Panc1 (cell line): ENCODE measurements around the gene KRT23.

ENCODE experiments used
- CTCF ChIP-seq: fragments of 450-650 bp; IDR thresholded peaks from 2 replicates; pipeline ENCODE4 v1.5.1; 2017; ENCODE audit warnings: mild to moderate bottlenecking
- POLR2AphosphoS5 ChIP-seq: IDR thresholded peaks from 2 replicates; pipeline ENCODE4 v1.6.1; 2012; ENCODE audit warnings: mild to moderate bottlenecking, low read depth, low read length, moderate library complexity

GRCh38 chr17:40974366-40974765 is 36.9 kb upstream of the KRT23 start:
- no peak for TF ChIP-seq CTCF
- TF ChIP-seq POLR2AphosphoS5, result no peak
